Right forelimb (tissue), 1 donor: ENCODE measurements around the gene RTP2.
"Not testable (repeated sequence)": the region's sequence is repeated elsewhere in the genome, so short reads cannot be mapped to it uniquely, and the experiment has no call there.

Experiments
- DNase-seq: peaks from one replicate; pipeline ENCODE4 v3.0.0-alpha.2; 2018

The RTP2 gene

GRCh38 chr3:187709155-187709554, 6.8 kb upstream of the RTP2 start:
- no peak for DNase-seq

- no peak for DNase-seq
These were observed 6.3 kb upstream of the RTP2 start for GRCh38 chr3:187708696-187709095.

- DNase-seq: no peak
These were observed 4.6 kb upstream of the RTP2 start for GRCh38 chr3:187706971-187707370.

DNA sequence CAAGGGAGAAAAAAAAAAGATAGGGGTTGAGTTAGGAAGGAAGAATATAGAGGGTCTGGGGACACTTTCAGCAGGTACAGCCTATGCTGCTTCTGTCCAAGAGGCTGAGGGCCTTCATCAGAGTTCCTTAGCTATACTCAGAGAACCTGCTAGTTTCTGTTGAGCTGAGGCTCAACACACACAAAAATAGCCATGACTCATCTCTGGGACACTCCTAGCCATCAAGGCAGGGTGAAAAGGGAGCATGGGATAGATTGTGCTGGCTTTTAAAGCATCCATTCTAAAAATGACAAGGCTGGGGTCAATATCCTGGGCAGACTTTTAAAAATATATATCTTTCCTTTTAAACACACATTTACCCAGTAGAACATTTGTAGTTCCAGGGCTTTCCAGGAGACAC, 2.8 kb upstream of the RTP2 start:
- no peak for DNase-seq

GRCh38 chr3:187700249-187700648, 2.1 kb downstream of the RTP2 start:
- no peak for DNase-seq

DNA sequence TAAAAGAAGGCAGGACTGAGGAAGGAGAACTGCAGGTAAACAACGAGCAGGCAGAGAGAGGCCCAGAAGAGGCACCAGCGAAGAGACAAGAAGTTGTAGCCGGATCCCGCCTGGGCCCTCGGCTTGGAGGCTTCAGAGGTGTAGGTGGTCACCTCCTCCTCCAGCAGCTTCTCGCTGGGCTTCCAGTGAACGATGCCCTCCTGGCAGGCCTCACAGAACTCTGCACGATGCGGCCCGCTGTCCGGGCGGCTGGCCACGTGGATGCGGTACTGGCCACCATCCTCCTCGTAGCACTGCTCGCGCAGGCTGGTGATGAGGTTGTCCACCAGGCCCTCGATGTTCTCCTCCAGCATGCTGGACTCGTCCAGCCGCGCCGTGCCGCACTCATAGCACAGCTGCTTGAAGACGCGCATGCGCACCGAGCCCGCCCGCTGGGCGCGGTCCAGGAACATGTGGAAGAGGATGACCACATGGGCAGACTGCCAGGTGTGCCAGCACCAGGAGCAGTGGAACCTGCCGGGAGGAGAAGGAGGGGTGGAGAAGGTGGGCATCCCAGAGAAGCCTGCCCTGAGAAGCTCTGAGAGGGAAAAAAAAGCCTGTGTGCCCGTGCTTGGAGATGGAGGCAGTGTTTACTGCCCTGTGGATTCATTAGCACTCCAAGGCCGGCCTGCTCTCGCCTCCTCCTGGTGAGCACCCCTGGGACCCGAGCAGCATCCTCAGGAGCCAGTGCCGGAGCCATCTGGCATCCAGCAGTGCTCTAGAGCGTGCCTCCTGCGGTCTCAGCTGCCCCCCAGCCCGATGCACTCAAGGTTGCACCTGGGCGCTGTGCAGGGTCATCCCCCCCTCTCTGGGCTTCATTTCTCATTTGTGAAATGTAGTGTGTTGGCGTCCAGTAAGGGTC, 3.6 kb downstream of the RTP2 start:
- DNase-seq: no peak

- DNase-seq: no peak
These were observed 6.3 kb downstream of the RTP2 start for GRCh38 chr3:187696021-187696420.

DNA sequence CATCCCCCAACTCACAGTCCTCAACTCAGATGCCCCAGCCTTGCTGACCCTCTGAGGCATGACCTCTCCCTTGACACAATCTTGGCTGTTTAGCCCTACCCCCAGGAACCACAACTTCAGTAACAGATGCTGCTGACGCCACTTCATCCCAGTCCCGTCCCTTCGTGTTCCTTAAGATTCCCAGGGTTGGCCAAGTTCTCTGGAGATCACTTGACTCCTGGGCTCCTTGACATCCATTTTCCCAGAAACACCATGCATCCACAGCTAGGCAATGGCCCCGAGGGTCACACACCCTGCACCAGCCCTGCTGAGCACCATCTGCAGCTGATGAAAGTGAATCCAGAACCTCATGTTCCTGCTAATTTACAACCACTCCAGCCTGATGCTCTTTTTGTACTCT, 6.9 kb downstream of the RTP2 start:
- DNase-seq: no peak

GRCh38 chr3:187694801-187695200, 7.6 kb downstream of the RTP2 start:
- no peak for DNase-seq

GRCh38 chr3:187693431-187693830, 8.9 kb downstream of the RTP2 start:
- DNase-seq: no peak

GRCh38 chr3:187689984-187690383, 12.4 kb downstream of the RTP2 start:
- no peak for DNase-seq

GRCh38 chr3:187686621-187687273, 15.6 kb downstream of the RTP2 start:
- DNase-seq: no peak

DNA sequence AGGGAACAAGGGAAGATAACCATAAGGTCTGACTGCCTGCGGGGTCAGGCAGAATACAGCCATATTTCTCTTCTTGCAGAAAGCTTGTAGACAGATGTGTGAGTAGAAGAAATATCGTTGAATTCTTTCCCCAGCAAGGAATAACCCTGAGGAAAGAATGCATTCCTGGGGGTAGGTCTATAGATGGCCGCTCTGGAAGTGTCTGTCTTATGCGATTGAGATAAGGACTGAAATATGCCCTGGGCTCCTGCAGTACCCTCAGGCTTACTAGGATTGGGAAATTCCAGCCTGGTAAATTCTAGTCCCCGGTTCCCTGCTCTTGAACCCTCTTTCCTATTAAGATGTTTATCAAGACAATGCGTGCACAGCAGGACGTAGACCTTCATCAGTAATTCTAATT, 16.4 kb downstream of the RTP2 start:
- no peak for DNase-seq

- no peak for DNase-seq
These were observed 17.5 kb downstream of the RTP2 start for GRCh38 chr3:187684880-187685279.

DNA sequence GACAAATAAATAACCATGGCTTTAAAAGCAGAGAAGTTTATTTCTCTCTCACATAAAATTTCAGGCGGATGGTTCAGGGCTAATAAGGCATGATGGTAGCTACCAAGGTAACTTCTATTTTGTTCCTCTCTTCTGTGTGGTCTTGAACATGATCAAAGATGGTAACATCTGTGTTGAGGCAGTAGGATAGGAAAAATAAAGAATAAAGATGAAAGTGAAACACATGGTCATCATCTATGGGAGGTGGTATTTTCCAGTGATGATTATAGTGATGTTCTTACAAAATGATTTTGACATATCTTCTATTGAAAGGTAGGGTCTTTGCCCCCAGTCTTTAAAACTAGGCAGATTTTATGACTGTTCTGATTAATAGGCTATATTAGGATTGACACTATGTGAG, 17.9 kb downstream of the RTP2 start:
- no peak for DNase-seq

GRCh38 chr3:187681756-187682155, 20.6 kb downstream of the RTP2 start:
- not testable (repeated sequence) for DNase-seq

GRCh38 chr3:187679638-187680396, 22.5 kb downstream of the RTP2 start:
- DNase-seq: peak; percentile 75

DNA sequence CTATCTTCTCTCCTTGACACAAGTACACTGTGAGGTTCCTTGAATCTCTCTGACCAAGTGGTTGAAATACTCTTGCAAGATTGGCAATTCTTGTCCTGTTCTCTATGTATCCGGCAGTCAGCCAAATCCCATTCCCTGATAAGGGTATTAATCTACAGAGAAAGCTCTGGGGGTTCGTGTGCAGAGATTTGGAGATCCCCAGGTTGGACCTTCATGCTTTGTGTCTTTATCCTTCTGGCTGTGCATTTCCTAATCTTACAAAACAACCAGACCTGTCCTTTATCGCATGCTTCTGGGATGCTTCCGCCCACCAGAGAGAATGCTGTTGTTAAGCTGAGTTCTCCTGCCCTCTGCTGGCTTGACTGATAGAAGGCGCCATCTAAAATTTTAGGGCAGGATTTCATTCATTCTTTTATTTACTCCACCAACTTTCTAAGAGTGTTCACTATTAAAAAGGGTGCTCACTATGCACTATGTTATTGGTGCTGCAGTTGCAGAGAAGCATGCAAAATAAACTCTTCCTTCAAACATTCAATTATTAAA, 23.6 kb downstream of the RTP2 start:
- DNase-seq: peak; percentile 56

GRCh38 chr3:187677604-187678003, 24.8 kb downstream of the RTP2 start:
- no peak for DNase-seq

DNA sequence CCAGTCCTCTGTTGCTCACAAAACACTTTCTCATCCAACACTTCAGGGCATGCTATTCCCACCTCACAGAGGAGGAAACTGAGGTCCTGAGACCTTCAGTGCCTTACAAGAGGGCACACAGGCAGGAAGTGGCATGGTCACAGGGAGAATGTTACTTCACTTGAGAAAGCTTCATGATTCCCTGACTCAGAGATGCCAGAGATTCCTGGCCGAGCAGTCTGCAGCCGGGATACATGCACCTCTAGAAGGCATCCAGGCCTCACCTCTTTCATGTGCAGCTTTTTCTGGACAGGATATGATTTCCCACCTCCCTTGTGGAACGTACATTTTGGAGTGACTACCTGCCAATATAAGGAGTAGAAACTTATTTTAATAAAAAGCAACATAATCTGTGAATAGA, 29.3 kb downstream of the RTP2 start:
- no peak for DNase-seq

GRCh38 chr3:187669675-187670504, 32.5 kb downstream of the RTP2 start, which contains the start of gene SST:
SST (minus strand) TSS chr3:187670394; CDS start chr3:187670291, 103 bp downstream.
- DNase-seq: peak; percentile 77

DNA sequence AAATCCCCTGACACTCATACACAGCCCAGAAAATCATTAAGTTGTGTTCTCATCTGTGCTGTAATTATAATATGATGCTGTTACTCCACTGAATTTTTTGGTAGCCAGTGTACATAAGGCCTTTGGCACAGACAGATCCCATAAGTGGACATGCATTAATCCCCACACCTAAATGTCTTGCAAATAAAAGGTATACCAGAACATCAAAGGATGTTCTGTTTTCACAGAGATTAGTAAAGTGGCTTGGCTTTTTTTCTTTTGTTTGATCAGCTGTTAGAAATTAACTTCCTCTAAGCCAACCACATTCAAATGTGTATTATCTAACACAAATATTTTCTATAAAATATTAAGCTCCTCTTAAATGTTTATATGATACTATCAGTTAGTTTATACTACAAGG, 34.8 kb downstream of the RTP2 start:
- DNase-seq: no peak
